K562 (cell line): ENCODE results near the gene THAP5. TPM values are rescaled to one million over a fixed set of nuclear protein-coding genes. Genes with fewer than 3 reads are reported as not detected.

Source experiments
- ATAC-seq: fragments of 200-7000 bp; cut with Tn5 transposase; 3 replicates; pipeline ENCODE4 v1.9.1; 2020; ENCODE audit warnings: moderate library complexity
- BruUV-seq: library from RNA; stranded (reverse); fragments of 400-500 nt; replicated peaks from 2 replicates; lab custom pipeline; 2021; lab: Mats Ljungman, UMichigan
- CTCF ChIA-PET: fragments of 300-600 bp; formaldehyde crosslinking; extraction: SDS; loops from one replicate; lab custom pipeline; 2021; ENCODE audit warnings: low intra/inter-chr PET ratio; lab: Yijun Ruan, JAX
- POLR2A ChIA-PET: fragments of 300-600, 350-650 bp; sonication (Branson Sonifier 250); formaldehyde crosslinking; extraction: SDS; loops from one replicate; lab custom pipeline; 2021; ENCODE audit warnings: antibody characterized with exemption, inconsistent platforms; lab: Yijun Ruan, JAX
- DNase-seq, 4 experiments: peaks; one replicate each; pipeline versions ENCODE4 v3.0.0 to v3.0.0-alpha.2; 2011 to 2018; ENCODE audit warnings: low spot score in 3 of 4, mixed read lengths in 3 of 4; ENCODE audit errors: extremely low read depth in 1 of 4
- FAIRE-seq: peaks from 2 replicates; lab custom pipeline; 2011; peaks lifted over from hg19 to GRCh38; lab: Jason Lieb, UNC
- H2AFZ ChIP-seq: 2 replicates; pipeline ENCODE4 v1.6.0; 2011; ENCODE audit warnings: low read depth, low read length, control low read depth, inconsistent platforms
- H3K27ac ChIP-seq: fragments of 200-600 bp; 3 replicates; pipeline ENCODE4 v1.8.0; 2011; ENCODE audit warnings: low read depth, mild to moderate bottlenecking, control low read depth, inconsistent platforms, low read length, moderate library complexity, mixed read lengths; ENCODE audit errors: extremely low read depth
- H3K27me3 ChIP-seq, 2 experiments: fragments of 300-600 bp in 1 of 2; 2 replicates in 1 of 2; 3 replicates in 1 of 2; pipeline versions ENCODE4 v1.6.0 to v1.8.0; 2011; ENCODE audit warnings: inconsistent platforms in 2 of 2, low read length in 2 of 2, mild to moderate bottlenecking in 1 of 2, mixed read lengths in 1 of 2, moderate library complexity in 1 of 2; ENCODE audit not compliant: control insufficient read depth in 2 of 2, insufficient read depth in 2 of 2
- H3K36me3 ChIP-seq: fragments of 300-600 bp; 3 replicates; pipeline ENCODE4 v1.8.0; 2011; ENCODE audit warnings: mild to moderate bottlenecking, low read length, inconsistent platforms; ENCODE audit not compliant: control insufficient read depth, insufficient read depth
- H3K4me1 ChIP-seq, 2 experiments: fragments of 200-600 bp in 1 of 2; replicated peaks in 1 of 2; 2 replicates in 1 of 2; 3 replicates in 1 of 2; pipeline versions ENCODE4 v1.5.1 to v1.8.0; 2011; ENCODE audit warnings: inconsistent platforms in 2 of 2, low read length in 2 of 2, mild to moderate bottlenecking in 1 of 2, mixed read lengths in 1 of 2, moderate library complexity in 1 of 2; ENCODE audit not compliant: control insufficient read depth in 2 of 2, insufficient read depth in 2 of 2
- H3K4me2 ChIP-seq: 2 replicates; pipeline ENCODE4 v1.6.1; 2011; ENCODE audit warnings: low read length, control low read depth, inconsistent platforms, mixed read lengths; ENCODE audit not compliant: insufficient read depth
- H3K4me3 ChIP-seq: fragments of 200-600 bp; sonication (generic), shearing (Covaris generic); 2 replicates; pipeline ENCODE4 v1.5.1; 2016; ENCODE audit warnings: control low read depth, inconsistent platforms
- H3K79me2 ChIP-seq: fragments of 200-600 bp; 3 replicates; pipeline ENCODE4 v1.8.0; 2011; ENCODE audit warnings: low read length, inconsistent platforms; ENCODE audit not compliant: control insufficient read depth, insufficient read depth
- H3K9ac ChIP-seq, 2 experiments: 2 replicates each; pipeline versions ENCODE4 v1.6.0 to v1.6.1; 2011; ENCODE audit warnings: low read depth in 2 of 2, low read length in 2 of 2, control low read depth in 1 of 2, inconsistent platforms in 1 of 2, mild to moderate bottlenecking in 1 of 2, mixed read lengths in 1 of 2; ENCODE audit not compliant: insufficient read depth in 1 of 2
- H3K9me1 ChIP-seq: one replicate; pipeline ENCODE4 v1.6.0; 2011; ENCODE audit warnings: inconsistent platforms, mild to moderate bottlenecking, low read length, moderate library complexity; ENCODE audit not compliant: control insufficient read depth, insufficient read depth
- H3K9me3 ChIP-seq: replicated peaks from 2 replicates; pipeline ENCODE4 v1.5.1; 2011; ENCODE audit warnings: low read depth, low read length, inconsistent platforms; ENCODE audit not compliant: control insufficient read depth, insufficient read depth
- H4K20me1 ChIP-seq: replicated peaks from 2 replicates; pipeline ENCODE4 v1.6.1; 2011; ENCODE audit warnings: low read length, inconsistent platforms, mixed read lengths; ENCODE audit not compliant: control insufficient read depth, insufficient read depth
- ARID4B ChIP-seq: sonication (generic); formaldehyde crosslinking; IDR thresholded peaks from 2 replicates; pipeline ENCODE4 v1.8.0; 2022; ENCODE audit warnings: mild to moderate bottlenecking, missing genetic modification reagents
- BHLHE40 ChIP-seq: IDR thresholded peaks from 2 replicates; pipeline ENCODE4 v1.6.1; 2011; ENCODE audit warnings: low read length, improper control_type of control experiment
- ESRRA ChIP-seq: fragments of 450-650 bp; IDR thresholded peaks from 2 replicates; pipeline ENCODE4 v1.6.1; 2014; ENCODE audit warnings: low read depth, mild to moderate bottlenecking, moderate library complexity, borderline replicate concordance
- PBX2 ChIP-seq, 2 experiments: IDR thresholded peaks in 1 of 2; conservative IDR thresholded peaks in 1 of 2; 2 replicates each; pipeline ENCODE4 v1.6.1; 2016; ENCODE audit warnings: low read depth in 2 of 2, mild to moderate bottlenecking in 1 of 2, missing compliant biosample characterization in 1 of 2, missing genetic modification characterization in 1 of 2, moderate library complexity in 1 of 2
- RBM34 ChIP-seq: fragments of 200-400 bp; formaldehyde crosslinking; IDR thresholded peaks from 2 replicates; pipeline ENCODE4 v1.6.1; 2018; ENCODE audit warnings: low read length, borderline replicate concordance; ENCODE audit not compliant: insufficient read depth
- SRF ChIP-seq, 2 experiments: fragments of 250-450, 450-650 bp in 1 of 2; sonication (Bioruptor Pico) in 1 of 2; sonication (generic) in 1 of 2; formaldehyde crosslinking; IDR thresholded peaks; 2 replicates each; pipeline versions ENCODE4 v1.5.0 to v1.5.1; 2020 to 2022; ENCODE audit warnings: mild to moderate bottlenecking in 1 of 2, missing genetic modification reagents in 1 of 2
- ZNF644 ChIP-seq: fragments of 200-800 bp; sonication (Bioruptor generic); IDR thresholded peaks from 2 replicates; pipeline ENCODE4 v1.6.1; 2016; ENCODE audit warnings: low read depth, missing genetic modification characterization, missing compliant biosample characterization
- WGBS: fragments of 100-300 bp; shearing (Covaris generic); methylation state at CpG from one replicate; pipeline ENCODE4 v1.1.6; 2016; ENCODE audit warnings: low coverage, mixed read lengths; ENCODE audit not compliant: insufficient coverage; ENCODE audit errors: missing lambda C conversion rate; 5-methylcytosine and 5-hydroxymethylcytosine counted together
- in situ Hi-C: fragments of 300-500 bp; cut with MboI; formaldehyde crosslinking; loops from 4 replicates; pipeline ENCODE4 v1.15.0; 2018; ENCODE audit warnings: inconsistent platforms, mixed read lengths
- intact Hi-C: fragments of 100-400 bp; cut with micrococcal nuclease; formaldehyde crosslinking; loops from 2 replicates; pipeline ENCODE4 v1.14.2; 2022
- polyA plus RNA-seq, 8 experiments: library from polyadenylated mRNA; depleted of rRNA in 4 of 8; stranded (reverse) in 5 of 8; unstranded in 3 of 8; fragments of >200 nt; fragmentation: Nextera tagmentation in 2 of 8; fragmentation: Illumina TruSeq in 1 of 8; extraction: Ambion mirVana in 2 of 8; extraction: Trizol in 1 of 8; gene quantifications; 2 replicates each; pipeline versions ENCODE4 v1.2.1 to v1.2.3, GENCODE V29; 2011 to 2014; ENCODE audit warnings: inconsistent platforms in 1 of 8, missing spikeins in 1 of 8
- total RNA-seq, 7 experiments: library from RNA; depleted of rRNA in 6 of 7; stranded (reverse); fragments of >200 nt in 6 of 7; fragmentation: Illumina TruSeq in 2 of 7; extraction: Trizol in 2 of 7; gene quantifications; 2 replicates each; pipeline versions ENCODE4 v1.2.1 to v1.2.3, GENCODE V29; 2011 to 2021; ENCODE audit warnings: low replicate concordance in 1 of 7

Gene THAP5
- total and polyA plus RNA-seq, 9 of the 15 experiments (the other 6 are each of a cell fraction or from before 2014, with no cell fraction given) = 16.5 to 58.1 (median 28.2) TPM

GRCh38 chr7:108590606-108591005, 21.1 kb upstream of the THAP5 start (continued):
- no peak for TF ChIP-seq ARID4B (CRISPR knock-in tag)
- no peak for TF ChIP-seq ZNF644
- TF ChIP-seq SRF (CRISPR knock-in tag; IDR thresholded peaks at IDR 0.05) = no peak
- TF ChIP-seq RBM34 = no peak

GRCh38 chr7:108589874-108590273, 20.4 kb upstream of the THAP5 start:
- no TSS peak for BruUV-seq
- Histone ChIP-seq H3K9ac (no peak overlapping the region), H3K27ac (no peak overlapping the region), H3K36me3 (no peaks in the 10 kb centered on the region), H3K9me3 (no peaks in the 10 kb centered on the region)
- in situ Hi-C loops = no loop called here
- CTCF ChIA-PET = no interaction called here
- peak; percentile 56; the same call in 1 of the 2 replicates for TF ChIP-seq BHLHE40
- no peak for TF ChIP-seq PBX2 (CRISPR knock-in tag; IDR thresholded peaks at IDR 0.05; ENCODE audit: low read depth)
- TF ChIP-seq PBX2 (tag; conservative IDR thresholded peaks at IDR 0.05; ENCODE audit: low read depth) = 0 out of 2 replicates have a peak, but pooled peaks have one; percentile 11
- no peak for TF ChIP-seq ESRRA
- TF ChIP-seq, all 486 proteins: peak for 2
- POLR2A ChIA-PET = interaction anchor here (0.7 to 1.1 kb wide), 2 partner anchors 15 to 20 kb away, joined by 3 to 5 read pairs; partner anchors contain the start of gene DNAJB9
- H4K20me1 ChIP-seq = no peaks in the 10 kb centered on the region
- no peak for FAIRE-seq
- peaks cover 5 to 16% of the 10 kb centered on the region in 2 experiments for H3K4me1 ChIP-seq
- H3K4me2 ChIP-seq = no peak overlapping the region
- H3K9me1 ChIP-seq = no peaks in the 10 kb centered on the region
- intact Hi-C loops = loop anchor here (2.0 kb wide), 1 partner anchor 19 kb away; no protein-coding TSS in a partner anchor
- no peak for DNase-seq
- H3K79me2 ChIP-seq = no peaks in the 10 kb centered on the region
- ATAC-seq = peak; percentile 30; the same call in 2 of the 3 replicates
- peaks cover 11 to 16% of the 10 kb centered on the region in 2 experiments; a peak in 3 of 5 replicates for H3K27me3 ChIP-seq
- no peak overlapping the region for H2AFZ ChIP-seq
- 5% methylated on average over 1 of the region's 1 CpG for WGBS
- H3K4me3 ChIP-seq = no peak overlapping the region
